ENCODE results near the gene ORAI2. TPM values are rescaled to one million over a fixed set of nuclear protein-coding genes. Genes with fewer than 3 reads are reported as not detected.
"Not testable (repeated sequence)": the region's sequence is repeated elsewhere in the genome, so short reads cannot be mapped to it uniquely, and the experiment has no call there.

Gene ORAI2
- total and polyA plus RNA-seq, 10 donors, result 31.5 to 146 (median 81.0) TPM

GRCh38 chr7:102478314-102479208 is 45.2 kb downstream of the ORAI2 start, which contains the start of gene POLR2J:
TSS of gene POLR2J (minus strand) at chr7:102478922. CDS start at chr7:102478860, 62 bp downstream.
- peaks cover 0 to 21% (median 4%) of the 10 kb centered on the region in 6 donors for H3K36me3 ChIP-seq
- peak within 1 kb of the TSS in 5 of 8 donors; percentile 51 to 81 (median 78) for H3K27ac ChIP-seq
- intact Hi-C loops (cut with DNase I; ENCODE audit: low total_unique reads); H3K9me3 ChIP-seq; H3K27me3 ChIP-seq (replicated peaks in 1 of 7); H3K4me1 ChIP-seq: not testable (repeated sequence)
- H3K4me3 ChIP-seq, result peak within 1 kb of the TSS in 6 of 8 donors; percentile 37 to 71 (median 48)
- DNase-seq, result peak; percentile 96
- TF ChIP-seq, protein P1, sequence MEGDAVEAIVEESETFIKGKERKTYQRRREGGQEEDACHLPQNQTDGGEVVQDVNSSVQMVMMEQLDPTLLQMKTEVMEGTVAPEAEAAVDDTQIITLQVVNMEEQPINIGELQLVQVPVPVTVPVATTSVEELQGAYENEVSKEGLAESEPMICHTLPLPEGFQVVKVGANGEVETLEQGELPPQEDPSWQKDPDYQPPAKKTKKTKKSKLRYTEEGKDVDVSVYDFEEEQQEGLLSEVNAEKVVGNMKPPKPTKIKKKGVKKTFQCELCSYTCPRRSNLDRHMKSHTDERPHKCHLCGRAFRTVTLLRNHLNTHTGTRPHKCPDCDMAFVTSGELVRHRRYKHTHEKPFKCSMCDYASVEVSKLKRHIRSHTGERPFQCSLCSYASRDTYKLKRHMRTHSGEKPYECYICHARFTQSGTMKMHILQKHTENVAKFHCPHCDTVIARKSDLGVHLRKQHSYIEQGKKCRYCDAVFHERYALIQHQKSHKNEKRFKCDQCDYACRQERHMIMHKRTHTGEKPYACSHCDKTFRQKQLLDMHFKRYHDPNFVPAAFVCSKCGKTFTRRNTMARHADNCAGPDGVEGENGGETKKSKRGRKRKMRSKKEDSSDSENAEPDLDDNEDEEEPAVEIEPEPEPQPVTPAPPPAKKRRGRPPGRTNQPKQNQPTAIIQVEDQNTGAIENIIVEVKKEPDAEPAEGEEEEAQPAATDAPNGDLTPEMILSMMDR (IDR thresholded peaks at IDR 0.05 in 8 of 11, conservative IDR thresholded peaks at IDR 0.05 in 3 of 11), result peak in 8 of 11 experiments; percentile 43 to 83 (median 56)
- TF ChIP-seq POLR2AphosphoS5 (IDR thresholded peaks at IDR 0.05), result peak; percentile 64 to 84 (median 81)
- peak in 1 of 3 donors; percentile 23 for TF ChIP-seq POLR2A (IDR thresholded peaks at IDR 0.05)
- 0 to 1% (median 0%) methylated on average over 19 to 53 of the region's 72 CpGs for WGBS, 5 donors

DNA sequence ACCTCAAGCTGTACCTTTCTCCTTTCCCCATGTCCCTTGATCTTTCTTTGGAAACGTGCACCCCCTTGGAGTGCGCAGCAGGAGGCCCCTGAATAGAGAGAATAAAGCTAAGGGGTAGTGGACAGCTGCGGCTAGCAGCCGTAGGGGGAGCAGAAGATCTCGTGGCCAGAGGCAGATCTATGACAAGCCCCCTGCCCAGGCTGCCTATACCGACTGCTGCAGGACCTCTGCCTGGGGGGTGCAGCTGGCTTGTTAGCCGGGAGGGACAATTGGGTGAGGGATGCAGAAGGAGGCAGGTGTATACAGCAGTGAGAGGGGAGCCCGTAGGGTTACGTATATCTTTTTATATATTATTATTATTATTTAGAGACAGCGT is 45.8 kb downstream of the ORAI2 start:
- H3K4me1 ChIP-seq; intact Hi-C loops (cut with DNase I; ENCODE audit: low total_unique reads); H3K9me3 ChIP-seq; DNase-seq; H3K27me3 ChIP-seq (replicated peaks in 1 of 7): not testable (repeated sequence)
- Histone ChIP-seq H3K4me3 (peak overlapping the region in 1 of 8 donors; percentile 71), H3K27ac (peak overlapping the region in 1 of 8 donors; percentile 80), H3K36me3 (peaks cover 0 to 15% (median 2%) of the 10 kb centered on the region in 6 donors)
- 0 to 2% methylated on average over 1 to 2 of the region's 10 CpGs; no CpG with 5 or more reads in 3 of the 5 donors for WGBS, 5 donors

DNA sequence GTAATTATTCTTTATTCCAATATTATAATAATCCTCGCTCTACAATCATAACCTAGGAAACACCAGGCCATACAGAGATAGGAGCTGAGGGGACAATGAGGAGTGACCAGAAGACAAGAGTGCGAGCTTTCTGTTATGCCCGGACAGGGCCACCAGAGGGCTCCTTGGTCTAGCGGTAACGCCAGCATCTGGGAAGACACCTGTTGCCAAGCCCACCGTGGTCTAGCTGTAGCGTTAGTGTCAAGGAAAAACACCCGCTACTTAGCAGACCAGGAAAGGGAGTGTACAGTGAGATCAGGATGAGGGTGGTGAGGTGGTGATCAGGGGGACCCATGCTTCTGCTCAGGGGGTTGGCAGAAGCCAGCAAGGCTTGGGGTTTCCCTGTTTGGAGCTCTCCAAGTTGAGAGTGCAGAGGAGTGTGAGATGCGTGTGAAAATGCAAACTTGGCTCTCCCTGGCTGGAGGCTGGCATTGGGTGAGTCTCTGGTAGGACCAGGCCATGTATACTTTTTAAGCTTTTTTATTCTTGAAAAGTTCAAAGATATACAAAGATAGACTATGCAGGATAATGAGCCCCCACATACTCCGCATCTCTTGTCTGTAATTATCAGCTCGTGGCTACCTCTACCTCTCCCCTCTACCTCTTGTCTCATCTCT is 46.7 kb downstream of the ORAI2 start:
- intact Hi-C loops (cut with DNase I; ENCODE audit: low total_unique reads); H3K36me3 ChIP-seq; H3K27ac ChIP-seq; H3K27me3 ChIP-seq (replicated peaks in 1 of 7); H3K4me1 ChIP-seq; H3K4me3 ChIP-seq; H3K9me3 ChIP-seq: not testable (repeated sequence)
- 4 to 18% (median 10%) methylated on average over 5 to 8 of the region's 11 CpGs for WGBS, 5 donors
- peak; percentile 77 for DNase-seq
- TF ChIP-seq, protein P1 (IDR thresholded peaks at IDR 0.05 in 8 of 11, conservative IDR thresholded peaks at IDR 0.05 in 3 of 11), result peak in 10 of 11 experiments; percentile 14 to 59 (median 47)
- TF ChIP-seq POLR2AphosphoS5 (IDR thresholded peaks at IDR 0.05), result peak in 1 of 3 donors; percentile 38

DNA sequence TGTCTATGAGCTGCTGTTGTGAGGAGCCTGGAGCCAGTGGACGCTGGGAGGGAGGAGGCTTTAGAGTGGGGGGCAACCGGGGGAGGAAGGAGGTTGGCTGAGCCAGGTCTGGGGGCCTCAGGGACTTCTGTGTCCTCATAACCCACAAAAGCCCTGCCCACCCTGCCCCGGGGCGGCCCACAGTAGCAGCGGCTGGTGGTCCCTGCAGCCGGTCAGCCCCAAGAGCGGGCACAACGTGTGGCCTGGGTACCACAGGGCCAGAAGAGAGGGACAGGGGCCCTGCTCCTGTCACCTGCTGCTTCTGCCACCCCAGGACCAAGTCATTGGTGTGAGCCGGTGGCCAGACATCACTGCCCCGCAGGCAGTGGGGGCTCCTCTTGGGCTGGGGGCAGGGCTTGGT is 48.6 kb downstream of the ORAI2 start:
- H3K9me3 ChIP-seq; H3K27ac ChIP-seq; H3K4me3 ChIP-seq; H3K36me3 ChIP-seq; intact Hi-C loops (cut with DNase I; ENCODE audit: low total_unique reads); H3K4me1 ChIP-seq; H3K27me3 ChIP-seq (replicated peaks in 1 of 7): not testable (repeated sequence)
- WGBS, 5 donors, result no CpG with 5 or more reads among the region's 10 CpGs
- peak; percentile 3 for DNase-seq

GRCh38 chr7:102484317-102484716 is 50.9 kb downstream of the ORAI2 start:
- H3K4me1 ChIP-seq; DNase-seq; H3K9me3 ChIP-seq; H3K27me3 ChIP-seq (replicated peaks in 1 of 7); H3K27ac ChIP-seq; H3K36me3 ChIP-seq; intact Hi-C loops (cut with DNase I; ENCODE audit: low total_unique reads); H3K4me3 ChIP-seq: not testable (repeated sequence)
- no CpG with 5 or more reads among the region's 5 CpGs for WGBS, 5 donors

DNA sequence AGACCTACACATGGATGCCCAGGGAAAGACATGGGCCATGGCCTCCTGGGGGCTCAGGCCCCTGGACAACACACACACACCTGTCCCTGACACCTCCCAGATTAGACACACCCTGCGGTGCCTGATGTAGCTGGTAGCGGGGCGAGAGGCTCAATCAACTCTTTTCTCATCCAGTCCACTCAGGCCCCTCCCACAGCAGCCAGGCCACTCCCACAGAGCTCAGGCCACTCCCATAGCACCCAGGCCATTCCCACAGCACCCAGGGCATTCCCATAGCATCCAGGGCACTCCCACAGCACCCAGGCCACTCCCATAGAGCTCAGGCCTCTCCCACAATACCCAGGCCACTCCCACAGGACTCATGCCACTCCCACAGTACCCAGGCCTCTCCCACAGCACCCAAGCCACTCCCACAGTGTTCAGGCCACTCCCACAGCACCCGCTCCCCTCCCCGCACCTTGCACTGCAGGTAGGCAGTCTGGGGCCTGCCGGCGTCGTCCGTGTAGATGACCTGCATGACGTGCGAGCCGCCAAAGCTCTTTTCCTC is 57.2 kb downstream of the ORAI2 start:
- 85 to 91% (median 90%) methylated on average over 2 to 3 of the region's 12 CpGs; no CpG with 5 or more reads in 2 of the 5 donors for WGBS, 5 donors
- intact Hi-C loops (cut with DNase I; ENCODE audit: low total_unique reads); H3K9me3 ChIP-seq; H3K4me3 ChIP-seq; H3K27me3 ChIP-seq (replicated peaks in 1 of 7); H3K36me3 ChIP-seq; H3K27ac ChIP-seq; H3K4me1 ChIP-seq: not testable (repeated sequence)
- DNase-seq, result peak; percentile 77

DNA sequence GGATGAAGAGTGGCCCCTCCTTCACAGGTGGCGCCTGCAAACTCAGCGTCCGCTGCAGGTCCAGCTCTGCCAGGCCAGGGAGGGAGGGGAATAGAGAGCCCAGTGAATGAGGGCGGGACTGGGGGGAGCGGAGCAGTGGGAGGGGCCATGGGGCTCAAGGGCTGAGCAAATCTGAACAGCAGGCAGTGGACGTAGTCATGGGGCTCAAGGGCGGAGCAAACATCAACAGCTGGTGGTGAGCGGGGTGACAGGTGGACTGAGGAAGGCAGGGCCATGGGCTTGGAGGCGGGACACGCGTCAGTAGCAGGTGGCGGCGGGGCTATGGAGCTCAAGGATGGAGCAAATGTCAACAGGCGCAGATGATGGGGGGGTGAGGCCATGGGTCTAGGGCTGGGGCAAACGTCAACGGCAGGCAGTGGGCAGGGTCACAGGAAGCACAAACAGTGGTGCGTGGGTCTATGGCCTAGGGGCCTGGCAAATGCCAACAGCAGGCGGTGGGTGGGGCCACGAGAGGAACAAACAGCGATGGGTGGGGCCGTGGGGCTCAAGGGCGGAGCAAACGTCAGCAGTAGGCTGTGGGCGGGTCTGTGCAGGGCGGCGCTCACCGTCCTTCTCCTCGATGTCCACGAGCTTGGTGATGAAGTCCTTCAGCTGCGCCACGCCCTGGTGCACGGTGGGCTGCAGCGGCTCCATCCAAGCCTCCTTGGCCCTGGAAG is 60.0 kb downstream of the ORAI2 start:
- H3K27ac ChIP-seq; DNase-seq; H3K27me3 ChIP-seq (replicated peaks in 1 of 7): not testable (repeated sequence)

GRCh38 chr7:102494026-102494425 is 60.7 kb downstream of the ORAI2 start:
- intact Hi-C loops (cut with DNase I; ENCODE audit: low total_unique reads); H3K4me1 ChIP-seq; H3K27me3 ChIP-seq (replicated peaks in 1 of 7); H3K9me3 ChIP-seq; H3K36me3 ChIP-seq: not testable (repeated sequence)
- WGBS, 5 donors, result 21 to 42% (median 22%) methylated on average over 4 to 5 of the region's 15 CpGs; no CpG with 5 or more reads in 2 of the 5 donors
- Histone ChIP-seq H3K27ac (peak overlapping the region in 3 of 8 donors; percentile 62 to 69 (median 63)), H3K4me3 (peak overlapping the region in 5 of 8 donors; percentile 23 to 49 (median 38))
- peak; percentile 78 for DNase-seq

More for the DNA sequence above, 60.0 kb downstream of the ORAI2 start:
- H3K36me3 ChIP-seq; H3K4me1 ChIP-seq; H3K9me3 ChIP-seq; intact Hi-C loops (cut with DNase I; ENCODE audit: low total_unique reads): not testable (repeated sequence)
- peak overlapping the region in 1 of 8 donors; percentile 49 for H3K4me3 ChIP-seq
- WGBS, 5 donors, result no CpG with 5 or more reads among the region's 33 CpGs
